Hepatocyte (in vitro differentiated cells): ENCODE results near the gene SLC6A1.

ENCODE experiments used
- EZH2phosphoT487 ChIP-seq: fragments of 200-600 bp; sonication (generic); IDR thresholded peaks from one replicate; pipeline ENCODE4 v1.6.1; 2018; ENCODE audit warnings: antibody characterized with exemption, mild to moderate bottlenecking, low read depth, moderate library complexity; ENCODE audit not compliant: unreplicated experiment, severe bottlenecking
- TF ChIP-seq, protein P1 (sequence below): fragments of 200-600 bp; sonication (generic); IDR thresholded peaks from 2 replicates; pipeline ENCODE4 v1.5.1; 2016; ENCODE audit warnings: antibody characterized with exemption, mild to moderate bottlenecking; ENCODE audit not compliant: poor library complexity

DNA sequence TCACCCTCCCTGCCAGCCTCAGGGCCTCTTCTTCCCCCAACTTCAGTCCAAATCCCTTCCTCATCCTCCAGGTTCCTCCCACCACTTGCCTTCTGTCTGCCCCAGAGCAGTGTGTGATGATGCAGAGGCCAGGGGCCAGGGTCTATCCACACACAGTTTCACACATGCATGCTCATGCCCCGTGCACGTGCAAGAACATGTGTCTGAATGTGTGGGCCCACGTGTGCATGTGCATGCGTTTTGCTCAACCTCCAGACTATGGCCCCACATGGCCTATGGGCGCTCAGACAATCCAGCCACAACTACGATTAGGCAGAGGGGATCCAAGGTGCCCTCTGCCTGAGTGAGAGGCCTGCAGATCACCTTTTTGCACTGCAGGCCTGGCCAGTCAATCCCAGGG, 32.3 kb upstream of the SLC6A1 start:
- TF ChIP-seq, protein P1, sequence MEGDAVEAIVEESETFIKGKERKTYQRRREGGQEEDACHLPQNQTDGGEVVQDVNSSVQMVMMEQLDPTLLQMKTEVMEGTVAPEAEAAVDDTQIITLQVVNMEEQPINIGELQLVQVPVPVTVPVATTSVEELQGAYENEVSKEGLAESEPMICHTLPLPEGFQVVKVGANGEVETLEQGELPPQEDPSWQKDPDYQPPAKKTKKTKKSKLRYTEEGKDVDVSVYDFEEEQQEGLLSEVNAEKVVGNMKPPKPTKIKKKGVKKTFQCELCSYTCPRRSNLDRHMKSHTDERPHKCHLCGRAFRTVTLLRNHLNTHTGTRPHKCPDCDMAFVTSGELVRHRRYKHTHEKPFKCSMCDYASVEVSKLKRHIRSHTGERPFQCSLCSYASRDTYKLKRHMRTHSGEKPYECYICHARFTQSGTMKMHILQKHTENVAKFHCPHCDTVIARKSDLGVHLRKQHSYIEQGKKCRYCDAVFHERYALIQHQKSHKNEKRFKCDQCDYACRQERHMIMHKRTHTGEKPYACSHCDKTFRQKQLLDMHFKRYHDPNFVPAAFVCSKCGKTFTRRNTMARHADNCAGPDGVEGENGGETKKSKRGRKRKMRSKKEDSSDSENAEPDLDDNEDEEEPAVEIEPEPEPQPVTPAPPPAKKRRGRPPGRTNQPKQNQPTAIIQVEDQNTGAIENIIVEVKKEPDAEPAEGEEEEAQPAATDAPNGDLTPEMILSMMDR: no peak
- no peak for TF ChIP-seq EZH2phosphoT487
